ENCODE data around the gene EEFSEC.

Gene EEFSEC

GRCh38 chr3:128215800-128216495 lies 62.7 kb downstream of the EEFSEC start:
- DNase-seq: no peak

DNA sequence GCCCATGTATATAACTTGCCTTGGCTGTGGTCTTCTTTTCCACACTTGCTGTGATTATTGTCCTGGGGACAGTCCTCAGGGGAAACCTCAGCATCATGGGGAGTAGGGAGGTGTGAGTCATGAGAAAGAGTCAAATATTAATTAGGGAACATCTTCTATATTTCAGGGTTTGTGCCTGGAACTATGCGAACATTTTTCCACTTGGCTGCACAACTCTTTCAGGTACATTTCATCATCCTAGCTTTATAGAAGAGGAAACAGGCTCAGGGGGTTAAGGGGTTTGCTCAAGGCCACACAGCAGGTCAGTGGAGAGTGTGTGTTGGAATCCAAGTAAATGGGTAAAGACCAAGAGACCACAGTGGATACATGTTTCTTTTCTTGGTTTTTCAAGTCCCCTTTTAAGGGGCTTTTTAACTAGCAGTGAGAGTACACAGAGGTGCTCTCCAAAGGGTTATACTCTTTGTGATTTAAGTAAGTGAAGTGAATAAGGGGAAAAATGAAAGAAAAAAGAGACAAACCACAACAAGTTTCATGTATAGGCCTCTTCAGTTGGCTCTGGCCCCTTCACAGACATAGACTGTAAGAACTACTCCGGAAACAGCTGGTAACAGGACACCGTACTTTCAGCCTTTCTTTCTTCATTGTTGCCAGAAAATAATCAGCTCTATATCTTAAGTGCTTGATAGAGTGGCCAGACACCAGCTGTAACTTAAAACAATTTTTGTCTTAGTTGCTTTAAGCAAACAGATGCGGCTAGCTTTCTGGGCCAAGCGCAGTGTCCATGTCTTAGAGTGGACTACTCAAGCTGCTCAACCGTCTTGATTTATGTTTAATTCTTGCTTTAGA lies 64.6 kb downstream of the EEFSEC start:
- no peak for DNase-seq

DNA sequence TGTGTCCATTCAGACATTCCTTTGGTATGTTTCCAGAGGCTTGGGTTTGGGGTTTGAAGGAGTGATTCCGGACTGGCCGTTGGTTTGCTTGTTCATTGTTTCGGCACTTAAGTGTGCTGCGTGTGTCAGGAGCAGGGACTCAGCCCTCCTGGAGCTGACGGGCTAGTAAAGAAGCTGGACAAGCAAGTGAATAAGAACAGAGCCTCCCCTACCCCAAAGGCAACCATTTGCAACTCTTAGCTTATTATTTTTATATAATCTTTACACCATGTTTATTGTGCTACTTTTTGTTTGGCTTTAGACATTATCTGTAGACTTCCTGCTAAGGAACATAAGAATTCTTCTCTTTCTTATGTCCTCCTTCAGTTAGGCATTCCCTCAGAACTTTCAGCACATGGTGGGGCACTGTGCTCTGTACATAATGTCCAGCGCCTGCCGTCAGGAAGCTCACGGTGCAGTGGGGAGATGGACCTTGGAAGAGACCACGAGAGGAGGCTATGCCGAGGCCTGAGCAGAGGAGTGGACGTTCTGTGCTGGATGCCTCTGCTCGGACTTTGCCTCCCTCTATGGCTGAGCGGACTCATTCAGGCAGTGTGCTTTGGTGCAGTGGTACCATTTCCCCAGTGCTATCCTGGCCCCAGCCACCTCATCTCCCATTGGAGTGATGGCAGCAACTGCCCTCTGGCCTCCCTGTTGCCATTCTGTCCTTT lies 65.4 kb downstream of the EEFSEC start:
- DNase-seq: no peak

DNA sequence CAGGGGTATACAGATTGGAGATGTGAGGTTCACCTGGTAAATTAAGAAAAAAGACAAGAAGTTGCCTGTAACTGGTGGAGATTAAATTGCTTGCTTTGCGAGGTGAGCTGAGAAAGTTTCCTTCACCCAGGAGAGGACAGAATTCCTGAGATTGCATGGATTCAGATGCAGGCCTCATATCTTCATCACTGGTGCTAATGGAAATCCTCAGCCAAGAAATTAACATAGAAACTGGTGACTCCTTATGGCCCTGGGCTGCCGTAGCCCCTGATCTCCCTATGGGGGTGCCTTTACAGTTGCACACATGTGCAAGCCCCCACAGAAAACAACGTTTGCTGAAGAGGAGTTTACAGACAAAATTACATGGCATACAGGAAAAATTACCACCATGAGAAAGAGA lies 68.0 kb downstream of the EEFSEC start:
- no peak for DNase-seq

DNA sequence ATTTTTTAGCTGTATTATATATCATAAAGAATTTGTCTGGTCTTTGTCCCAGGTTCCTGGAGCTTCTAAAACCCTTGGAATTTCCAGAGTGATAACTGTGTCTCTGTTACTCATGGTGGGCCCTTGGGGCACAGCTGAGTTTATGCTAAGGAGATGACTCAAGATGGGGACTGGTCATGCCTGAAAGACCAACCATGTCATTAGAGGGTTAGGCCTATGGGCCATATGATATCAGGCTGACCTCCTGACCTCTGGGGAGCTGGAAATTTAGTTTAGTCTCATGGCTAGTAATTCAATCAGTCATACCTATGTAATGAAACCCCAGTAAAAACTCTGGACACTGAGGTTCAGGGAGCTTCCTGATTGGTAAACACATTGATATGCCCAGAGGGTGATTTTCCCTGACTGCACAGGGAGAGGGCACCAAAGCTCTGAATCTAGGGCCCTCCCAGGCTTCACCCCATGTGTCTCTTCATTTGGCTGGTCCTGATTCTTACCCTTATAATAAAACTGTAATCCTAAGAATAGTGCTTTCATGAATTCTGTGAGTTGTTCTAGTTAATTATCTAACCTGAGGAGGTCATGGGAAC lies 69.6 kb downstream of the EEFSEC start:
- no peak for DNase-seq

GRCh38 chr3:128226186-128226725 lies 73.0 kb downstream of the EEFSEC start:
- no peak for DNase-seq

GRCh38 chr3:128226795-128227395 lies 73.6 kb downstream of the EEFSEC start:
- peak in 17 of 51 donors; percentile 3 to 58 (median 17) for DNase-seq

DNA sequence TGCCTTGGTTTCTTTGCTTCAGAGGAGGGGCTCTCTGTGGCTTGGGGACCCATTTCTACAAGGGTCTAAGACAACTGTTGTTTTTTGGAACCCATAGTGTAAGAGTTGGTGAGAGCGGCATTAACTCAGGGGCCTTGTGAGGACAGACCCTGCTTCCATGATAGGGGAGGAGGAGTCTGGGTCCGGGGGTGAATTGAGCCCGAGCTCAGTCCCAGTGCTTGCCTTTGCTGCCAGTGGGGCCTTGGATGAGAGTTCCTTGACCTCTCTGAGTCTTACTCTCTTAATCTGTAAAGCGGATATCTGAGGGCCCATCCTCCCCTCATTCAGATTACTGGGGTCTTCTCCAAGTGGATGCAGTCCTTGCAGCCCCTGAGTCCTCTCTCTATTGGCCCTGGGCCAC lies 74.2 kb downstream of the EEFSEC start:
- no peak for DNase-seq

DNA sequence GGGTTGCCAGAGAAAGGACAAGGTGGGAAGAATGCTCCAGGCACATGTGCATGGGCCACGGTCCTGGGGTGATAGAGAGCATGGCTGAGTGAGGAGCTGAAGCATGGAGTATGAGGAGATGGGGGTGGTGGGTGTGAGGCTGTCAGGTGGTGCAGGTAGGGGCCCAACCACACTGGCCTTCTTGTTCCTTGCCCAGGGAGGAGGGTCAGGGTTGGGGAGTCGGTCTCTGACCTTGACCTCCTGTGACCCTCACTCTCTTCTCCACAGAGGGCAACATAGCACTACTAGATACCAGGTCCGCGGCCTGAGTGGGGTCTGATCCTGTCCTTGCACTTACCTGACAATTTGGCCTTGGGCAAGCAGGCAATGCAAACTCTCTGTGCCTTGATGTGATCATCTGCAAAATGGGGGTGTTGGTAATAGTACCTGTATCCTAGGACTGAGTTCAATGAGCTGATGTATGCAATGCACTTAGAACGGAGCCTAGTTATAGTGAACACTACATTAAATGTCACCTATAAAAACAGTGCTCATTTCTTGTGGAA lies 75.2 kb downstream of the EEFSEC start:
- DNase-seq: no peak

GRCh38 chr3:128229106-128229857 lies 76.0 kb downstream of the EEFSEC start:
- no peak for DNase-seq

- peak in 3 of 51 donors; percentile 13 to 19 (median 14) for DNase-seq
Observed at GRCh38 chr3:128231606-128232005, 78.3 kb downstream of the EEFSEC start.

DNA sequence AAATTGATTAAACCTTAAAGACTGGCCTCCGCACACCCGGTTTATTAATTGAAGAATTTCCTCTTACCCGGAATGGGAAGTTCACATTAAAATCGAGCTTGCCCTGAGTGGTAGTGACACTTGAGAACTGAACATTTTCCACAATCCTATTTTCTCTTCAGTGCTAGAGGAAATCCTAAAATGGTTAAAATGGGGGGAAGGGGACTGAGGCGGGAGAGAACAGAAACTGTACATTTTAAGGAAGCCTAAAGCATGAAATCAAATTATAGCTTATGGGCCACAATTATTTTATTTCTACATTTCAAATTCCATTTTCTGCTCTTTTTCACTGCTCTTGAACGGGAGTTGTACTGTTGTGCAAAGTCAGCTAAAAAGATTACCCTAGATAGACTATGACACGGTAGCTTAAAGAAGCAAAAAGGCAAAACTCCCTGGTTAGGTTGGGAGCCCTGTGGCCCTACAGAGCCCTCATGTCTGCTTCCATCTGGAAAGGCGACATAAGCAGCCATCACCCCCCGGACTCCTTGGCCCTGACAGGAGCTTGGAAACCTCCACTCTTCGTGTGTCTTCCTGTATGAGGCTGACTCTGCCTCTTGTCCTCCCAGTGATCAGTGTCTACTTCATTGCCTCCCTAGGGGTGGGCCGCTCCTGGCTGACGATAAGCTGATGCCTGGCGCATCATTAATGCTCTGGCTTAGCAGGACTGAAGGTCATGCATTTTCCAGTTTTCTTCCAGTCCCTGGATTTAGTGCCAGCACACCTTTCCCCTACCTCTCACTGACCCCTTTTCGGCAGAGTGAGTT lies 79.3 kb downstream of the EEFSEC start:
- DNase-seq: no peak

DNA sequence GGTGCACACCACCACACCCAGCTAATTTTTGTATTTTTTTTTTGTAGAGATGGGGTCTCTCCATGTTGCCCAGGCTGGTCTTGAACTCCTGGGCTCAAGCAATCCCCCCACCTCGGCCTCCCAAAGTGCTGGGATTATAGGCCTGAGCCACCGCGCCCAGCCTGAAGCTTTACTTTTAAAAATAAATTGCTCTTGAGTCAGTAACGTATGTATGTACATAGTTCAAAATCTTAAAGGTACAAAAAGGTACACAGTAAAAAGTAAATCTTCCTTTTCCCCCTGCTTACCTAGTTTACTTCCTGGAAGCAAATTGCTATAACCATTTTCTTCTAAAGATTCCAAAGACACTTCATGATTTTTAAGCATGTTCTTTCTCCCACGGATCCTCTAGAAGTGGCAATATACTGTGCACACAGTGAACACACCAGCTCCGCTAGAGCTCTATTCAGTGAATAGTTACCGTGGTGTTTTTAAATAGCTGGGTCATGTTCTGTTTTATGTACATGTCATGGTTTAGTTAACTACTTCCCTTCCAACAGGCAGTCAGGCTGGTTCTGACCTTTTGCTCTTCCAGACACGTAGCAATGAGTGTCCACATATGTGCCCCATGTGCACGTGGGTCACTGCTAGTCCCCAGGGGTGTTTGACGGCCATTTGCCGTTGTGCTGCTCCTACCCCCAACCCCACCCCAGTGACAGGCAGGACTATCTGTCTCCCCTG lies 82.1 kb downstream of the EEFSEC start:
- no peak for DNase-seq

- DNase-seq: peak in 1 of 51 donors; percentile 17
Observed at GRCh38 chr3:128236657-128237056, 83.4 kb downstream of the EEFSEC start.

DNA sequence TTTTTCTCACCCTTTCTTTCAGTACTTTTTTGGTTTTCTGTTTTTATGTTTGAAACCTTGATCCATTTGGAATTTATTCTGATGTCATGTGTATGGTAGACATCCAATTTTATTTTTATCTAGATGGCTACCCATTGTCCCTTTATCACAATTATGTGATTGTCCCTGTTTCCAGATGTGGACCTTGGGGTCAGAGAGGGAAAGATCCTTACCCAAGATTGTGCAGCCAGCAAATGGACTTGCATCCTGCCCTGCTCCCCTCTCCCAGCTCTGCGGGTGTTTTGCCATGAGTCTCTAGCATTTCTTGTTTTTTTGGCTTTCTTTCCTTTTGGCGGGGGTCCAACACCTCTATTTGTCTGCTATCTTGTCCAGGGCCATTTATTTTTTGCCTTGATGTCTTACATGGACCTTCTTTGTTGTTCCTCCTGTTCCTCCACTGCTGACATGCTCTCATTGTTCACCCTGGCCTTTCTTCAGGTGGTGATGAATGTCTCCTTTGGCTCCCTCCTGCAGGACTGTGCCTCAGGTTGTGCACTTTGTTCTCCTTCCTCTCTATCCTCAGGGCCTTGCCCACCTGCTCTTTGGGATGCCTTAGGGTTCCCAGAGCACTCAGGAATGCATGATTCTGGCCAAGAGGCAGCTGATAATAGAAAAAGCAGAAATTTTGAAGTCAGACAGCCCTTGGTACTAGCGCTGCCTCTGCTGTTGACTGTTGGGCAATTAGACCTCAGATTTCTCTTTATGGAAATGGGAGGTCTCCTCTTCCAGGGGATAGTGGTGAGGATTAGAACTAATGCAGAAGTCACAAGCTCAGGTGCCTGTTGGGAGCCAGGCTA lies 84.3 kb downstream of the EEFSEC start:
- no peak for DNase-seq

DNA sequence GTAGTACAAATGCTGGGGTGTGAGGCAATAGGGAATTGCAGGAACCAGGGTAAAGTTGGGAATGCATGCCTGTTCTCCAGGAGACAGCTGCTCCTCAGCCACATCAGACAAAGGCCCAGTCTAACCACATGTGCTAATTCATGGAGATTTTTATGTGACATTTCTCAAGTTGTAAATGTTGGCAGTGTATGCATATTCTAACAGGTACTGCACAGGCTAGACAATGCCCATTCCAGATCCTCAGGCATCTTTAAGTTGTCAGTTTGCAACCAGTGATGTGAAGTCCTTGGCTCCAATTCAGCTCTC lies 84.9 kb downstream of the EEFSEC start:
- DNase-seq: no peak

DNA sequence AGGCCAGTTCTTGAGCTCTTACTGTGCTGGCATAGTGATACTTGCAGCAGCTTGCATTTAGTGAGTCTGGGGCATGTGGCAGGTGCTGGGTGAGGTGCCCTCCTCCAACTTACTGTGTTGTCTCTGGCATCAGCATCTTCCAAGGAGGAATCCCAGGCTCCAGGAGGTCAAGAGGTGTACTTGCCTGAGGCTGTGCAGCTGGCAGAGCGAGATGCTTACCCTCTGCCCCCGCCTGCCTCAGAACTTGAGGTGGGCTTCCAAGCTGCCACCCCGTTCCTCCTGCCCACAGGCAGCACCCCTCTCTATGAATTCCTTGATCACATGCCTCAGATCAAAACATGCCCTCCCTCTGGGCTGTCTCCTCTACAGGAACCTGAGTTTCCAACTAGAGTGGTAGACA lies 86.0 kb downstream of the EEFSEC start:
- no peak for DNase-seq

- DNase-seq: no peak
Observed at GRCh38 chr3:128240232-128240631, 87.0 kb downstream of the EEFSEC start.

Measured in hypothalamus (tissue), 51 donors.